GM23338 (cell line): Measurements from ENCODE around the gene IGFLR1. TPM values are rescaled to one million over a fixed set of nuclear protein-coding genes. Genes with fewer than 3 reads are reported as not detected.

Experiments
- ATAC-seq: fragments of 200-7000 bp; cut with Tn5 transposase; 3 replicates; pipeline ENCODE4 v1.9.1; 2020
- DNase-seq: peaks from one replicate; pipeline ENCODE4 v3.0.0-alpha.2; 2015; ENCODE audit warnings: low spot score
- H2AFZ ChIP-seq: fragments of 200-600 bp; sonication (generic); 2 replicates; pipeline ENCODE4 v1.8.0; 2016; ENCODE audit warnings: antibody characterized with exemption, mild to moderate bottlenecking, moderate library complexity
- H3F3A ChIP-seq: fragments of 200-600 bp; sonication (generic); replicated peaks from 2 replicates; pipeline ENCODE4 v1.8.0; 2017; ENCODE audit warnings: antibody characterized with exemption, mixed run types, low read depth
- H3K27ac ChIP-seq: fragments of 200-600 bp; sonication (generic); 2 replicates; pipeline ENCODE4 v1.6.1; 2016; ENCODE audit warnings: low read depth
- H3K27me3 ChIP-seq: fragments of 200-600 bp; sonication (generic); 2 replicates; pipeline ENCODE4 v1.8.0; 2016; ENCODE audit warnings: mild to moderate bottlenecking, mixed run types, moderate library complexity; ENCODE audit not compliant: insufficient read depth
- H3K36me3 ChIP-seq: fragments of 200-600 bp; sonication (generic); 2 replicates; pipeline ENCODE4 v1.8.0; 2016; ENCODE audit warnings: mild to moderate bottlenecking; ENCODE audit not compliant: insufficient read depth
- H3K4me1 ChIP-seq: fragments of 200-600 bp; sonication (generic); 2 replicates; pipeline ENCODE4 v1.8.0; 2016; ENCODE audit warnings: mild to moderate bottlenecking, moderate library complexity; ENCODE audit not compliant: insufficient read depth
- H3K4me2 ChIP-seq: fragments of 200-600 bp; sonication (generic); 2 replicates; pipeline ENCODE4 v1.7.1; 2017; ENCODE audit warnings: mixed run types
- H3K4me3 ChIP-seq: fragments of 200-600 bp; sonication (generic); 2 replicates; pipeline ENCODE4 v1.6.1; 2016; ENCODE audit warnings: mixed run types
- H3K79me2 ChIP-seq: fragments of 200-600 bp; sonication (generic); replicated peaks from 2 replicates; pipeline ENCODE4 v1.8.0; 2017; ENCODE audit warnings: mild to moderate bottlenecking; ENCODE audit not compliant: insufficient read depth
- H3K9me2 ChIP-seq: fragments of 200-600 bp; sonication (generic); 2 replicates; pipeline ENCODE4 v1.8.0; 2017; ENCODE audit not compliant: insufficient read depth
- H4K20me1 ChIP-seq: fragments of 200-600 bp; sonication (generic); replicated peaks from 2 replicates; pipeline ENCODE4 v1.8.0; 2017; ENCODE audit warnings: mild to moderate bottlenecking; ENCODE audit not compliant: insufficient read depth
- H3K27ac Mint-ChIP-seq: 2 replicates; pipeline ENCODE4 v1.8.0; 2020; ENCODE audit warnings: inconsistent platforms, mild to moderate bottlenecking, moderate library complexity, mixed read lengths
- H3K27me3 Mint-ChIP-seq: 3 replicates; pipeline ENCODE4 v1.8.0; 2022; ENCODE audit warnings: low read depth, mild to moderate bottlenecking, moderate library complexity, mixed read lengths, inconsistent platforms; ENCODE audit not compliant: insufficient read depth, poor library complexity
- H3K36me3 Mint-ChIP-seq: 3 replicates; pipeline ENCODE4 v1.8.0; 2021; ENCODE audit warnings: low read depth, mild to moderate bottlenecking, inconsistent platforms, moderate library complexity, mixed read lengths
- H3K4me1 Mint-ChIP-seq: 3 replicates; pipeline ENCODE4 v1.8.0; 2020; ENCODE audit warnings: mild to moderate bottlenecking, inconsistent platforms, mixed read lengths
- H3K4me3 Mint-ChIP-seq: 3 replicates; pipeline ENCODE4 v1.8.0; 2021; ENCODE audit warnings: moderate library complexity, mild to moderate bottlenecking, inconsistent platforms, mixed read lengths
- H3K9me3 Mint-ChIP-seq: 3 replicates; pipeline ENCODE4 v1.8.0; 2020; ENCODE audit warnings: moderate library complexity, mild to moderate bottlenecking, inconsistent platforms, mixed read lengths
- EZH2 ChIP-seq: fragments of 200-600 bp; sonication (generic); IDR thresholded peaks from one replicate; pipeline ENCODE4 v1.8.0; 2017; ENCODE audit warnings: antibody characterized with exemption, mild to moderate bottlenecking, low read depth; ENCODE audit not compliant: unreplicated experiment
- EZH2phosphoT487 ChIP-seq: fragments of 200-600 bp; sonication (generic); IDR thresholded peaks from one replicate; pipeline ENCODE4 v1.8.1; 2018; ENCODE audit warnings: antibody characterized with exemption; ENCODE audit not compliant: unreplicated experiment
- NANOG ChIP-seq: IDR thresholded peaks from 2 replicates; pipeline ENCODE4 v1.6.1; 2016; ENCODE audit warnings: antibody characterized with exemption, borderline replicate concordance
- ZNF114 ChIP-seq: fragments of 250-450 bp; sonication (Bioruptor Pico); IDR thresholded peaks from 2 replicates; pipeline ENCODE4 v1.5.0; 2020; ENCODE audit warnings: mild to moderate bottlenecking, moderate library complexity
- polyA plus RNA-seq: library from polyadenylated mRNA; unstranded; fragments of >200 nt; fragmentation: Nextera tagmentation; extraction: Ambion mirVana; gene quantifications from 2 replicates; pipeline ENCODE4 v1.2.1, GENCODE V29; 2016
- total RNA-seq: library from RNA; depleted of rRNA; stranded (reverse); fragments of >200 nt; shearing (Covaris generic); gene quantifications from 2 replicates; pipeline ENCODE4 v1.2.3, GENCODE V29; 2014
- TF ChIP-seq, protein P1 (sequence below): fragments of 250-450 bp; sonication (Bioruptor Pico); IDR thresholded peaks from 2 replicates; pipeline ENCODE4 v1.5.0; 2020; ENCODE audit warnings: mild to moderate bottlenecking, moderate library complexity
- TF ChIP-seq, protein P2 (sequence below), 2 experiments: fragments of 200-600 bp in 1 of 2; sonication (generic) in 1 of 2; conservative IDR thresholded peaks; 2 replicates each; pipeline versions ENCODE4 v1.5.1 to v1.6.1; 2016 to 2017; ENCODE audit warnings: antibody characterized with exemption in 2 of 2, low read depth in 2 of 2, mild to moderate bottlenecking in 2 of 2, moderate library complexity in 1 of 2

Gene IGFLR1
- total and polyA plus RNA-seq, 2 experiments from 2014 or later: 14.4 to 17.8 TPM

DNA sequence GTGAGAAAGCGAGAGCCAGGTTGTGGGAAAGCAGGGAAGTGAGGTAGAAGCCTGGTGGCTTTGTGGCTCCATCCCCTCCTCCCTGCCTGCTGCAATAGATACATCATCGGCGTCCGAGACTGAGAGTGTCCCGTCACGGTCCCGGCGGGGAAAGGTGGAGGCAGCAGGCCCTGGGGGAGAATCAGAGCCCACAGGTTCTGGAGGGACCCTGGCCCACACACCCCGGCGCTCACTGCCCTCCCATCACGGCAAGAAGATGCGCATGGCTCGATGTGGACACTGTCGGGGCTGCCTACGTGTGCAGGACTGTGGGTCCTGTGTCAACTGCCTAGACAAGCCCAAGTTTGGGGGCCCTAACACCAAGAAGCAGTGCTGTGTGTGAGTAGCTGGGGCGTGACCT is 19.4 kb downstream of the IGFLR1 start (continued):
- TF ChIP-seq, protein P1, sequence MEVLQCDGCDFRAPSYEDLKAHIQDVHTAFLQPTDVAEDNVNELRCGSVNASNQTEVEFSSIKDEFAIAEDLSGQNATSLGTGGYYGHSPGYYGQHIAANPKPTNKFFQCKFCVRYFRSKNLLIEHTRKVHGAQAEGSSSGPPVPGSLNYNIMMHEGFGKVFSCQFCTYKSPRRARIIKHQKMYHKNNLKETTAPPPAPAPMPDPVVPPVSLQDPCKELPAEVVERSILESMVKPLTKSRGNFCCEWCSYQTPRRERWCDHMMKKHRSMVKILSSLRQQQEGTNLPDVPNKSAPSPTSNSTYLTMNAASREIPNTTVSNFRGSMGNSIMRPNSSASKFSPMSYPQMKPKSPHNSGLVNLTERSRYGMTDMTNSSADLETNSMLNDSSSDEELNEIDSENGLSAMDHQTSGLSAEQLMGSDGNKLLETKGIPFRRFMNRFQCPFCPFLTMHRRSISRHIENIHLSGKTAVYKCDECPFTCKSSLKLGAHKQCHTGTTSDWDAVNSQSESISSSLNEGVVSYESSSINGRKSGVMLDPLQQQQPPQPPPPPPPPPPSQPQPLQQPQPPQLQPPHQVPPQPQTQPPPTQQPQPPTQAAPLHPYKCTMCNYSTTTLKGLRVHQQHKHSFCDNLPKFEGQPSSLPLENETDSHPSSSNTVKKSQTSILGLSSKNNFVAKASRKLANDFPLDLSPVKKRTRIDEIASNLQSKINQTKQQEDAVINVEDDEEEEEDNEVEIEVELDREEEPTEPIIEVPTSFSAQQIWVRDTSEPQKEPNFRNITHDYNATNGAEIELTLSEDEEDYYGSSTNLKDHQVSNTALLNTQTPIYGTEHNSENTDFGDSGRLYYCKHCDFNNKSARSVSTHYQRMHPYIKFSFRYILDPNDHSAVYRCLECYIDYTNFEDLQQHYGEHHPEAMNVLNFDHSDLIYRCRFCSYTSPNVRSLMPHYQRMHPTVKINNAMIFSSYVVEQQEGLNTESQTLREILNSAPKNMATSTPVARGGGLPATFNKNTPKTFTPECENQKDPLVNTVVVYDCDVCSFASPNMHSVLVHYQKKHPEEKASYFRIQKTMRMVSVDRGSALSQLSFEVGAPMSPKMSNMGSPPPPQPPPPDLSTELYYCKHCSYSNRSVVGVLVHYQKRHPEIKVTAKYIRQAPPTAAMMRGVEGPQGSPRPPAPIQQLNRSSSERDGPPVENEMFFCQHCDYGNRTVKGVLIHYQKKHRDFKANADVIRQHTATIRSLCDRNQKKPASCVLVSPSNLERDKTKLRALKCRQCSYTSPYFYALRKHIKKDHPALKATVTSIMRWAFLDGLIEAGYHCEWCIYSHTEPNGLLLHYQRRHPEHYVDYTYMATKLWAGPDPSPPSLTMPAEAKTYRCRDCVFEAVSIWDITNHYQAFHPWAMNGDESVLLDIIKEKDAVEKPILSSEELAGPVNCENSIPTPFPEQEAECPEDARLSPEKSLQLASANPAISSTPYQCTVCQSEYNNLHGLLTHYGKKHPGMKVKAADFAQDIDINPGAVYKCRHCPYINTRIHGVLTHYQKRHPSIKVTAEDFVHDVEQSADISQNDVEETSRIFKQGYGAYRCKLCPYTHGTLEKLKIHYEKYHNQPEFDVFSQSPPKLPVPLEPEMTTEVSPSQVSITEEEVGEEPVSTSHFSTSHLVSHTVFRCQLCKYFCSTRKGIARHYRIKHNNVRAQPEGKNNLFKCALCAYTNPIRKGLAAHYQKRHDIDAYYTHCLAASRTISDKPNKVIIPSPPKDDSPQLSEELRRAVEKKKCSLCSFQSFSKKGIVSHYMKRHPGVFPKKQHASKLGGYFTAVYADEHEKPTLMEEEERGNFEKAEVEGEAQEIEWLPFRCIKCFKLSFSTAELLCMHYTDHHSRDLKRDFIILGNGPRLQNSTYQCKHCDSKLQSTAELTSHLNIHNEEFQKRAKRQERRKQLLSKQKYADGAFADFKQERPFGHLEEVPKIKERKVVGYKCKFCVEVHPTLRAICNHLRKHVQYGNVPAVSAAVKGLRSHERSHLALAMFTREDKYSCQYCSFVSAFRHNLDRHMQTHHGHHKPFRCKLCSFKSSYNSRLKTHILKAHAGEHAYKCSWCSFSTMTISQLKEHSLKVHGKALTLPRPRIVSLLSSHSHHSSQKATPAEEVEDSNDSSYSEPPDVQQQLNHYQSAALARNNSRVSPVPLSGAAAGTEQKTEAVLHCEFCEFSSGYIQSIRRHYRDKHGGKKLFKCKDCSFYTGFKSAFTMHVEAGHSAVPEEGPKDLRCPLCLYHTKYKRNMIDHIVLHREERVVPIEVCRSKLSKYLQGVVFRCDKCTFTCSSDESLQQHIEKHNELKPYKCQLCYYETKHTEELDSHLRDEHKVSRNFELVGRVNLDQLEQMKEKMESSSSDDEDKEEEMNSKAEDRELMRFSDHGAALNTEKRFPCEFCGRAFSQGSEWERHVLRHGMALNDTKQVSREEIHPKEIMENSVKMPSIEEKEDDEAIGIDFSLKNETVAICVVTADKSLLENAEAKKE (CRISPR knock-in tag): no peak
- TF ChIP-seq NANOG (no peak), ZNF114 (CRISPR knock-in tag) (no peak)

DNA sequence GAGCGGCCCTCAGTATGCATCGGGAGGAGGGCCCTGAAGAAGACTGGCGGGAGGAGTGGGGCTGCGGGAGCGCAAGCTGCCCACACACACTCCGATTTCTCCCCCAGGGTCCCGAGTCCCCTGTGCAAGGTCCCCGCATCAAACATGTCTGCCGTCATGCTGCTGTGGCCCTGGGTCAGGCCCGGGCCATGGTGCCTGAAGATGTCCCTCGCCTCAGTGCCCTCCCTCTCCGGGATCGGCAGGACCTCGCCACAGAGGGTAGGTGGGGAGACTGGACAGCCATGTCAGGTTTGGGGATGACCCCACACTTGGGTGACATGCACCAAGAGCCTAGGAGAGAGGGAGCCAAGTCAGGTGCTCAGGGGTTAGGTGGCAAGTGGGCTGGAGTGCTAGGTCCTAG is 19.8 kb downstream of the IGFLR1 start:
- peaks cover 64% of the 10 kb centered on the region for H3K36me3 Mint-ChIP-seq
- H2AFZ ChIP-seq: no peak overlapping the region
- peaks cover 9% of the 10 kb centered on the region for H3K4me1 ChIP-seq
- no peak overlapping the region for H3K4me3 Mint-ChIP-seq
- H3K36me3 ChIP-seq: peaks cover 23% of the 10 kb centered on the region; the same call in 1 of the 2 replicates
- H4K20me1 ChIP-seq: peaks cover 11% of the 10 kb centered on the region
- H3K27ac ChIP-seq: no peak overlapping the region
- peaks cover 21% of the 10 kb centered on the region for H3K79me2 ChIP-seq
- H3K4me2 ChIP-seq: no peak overlapping the region
- no peaks in the 10 kb centered on the region for H3K27me3 ChIP-seq
- H3K4me3 ChIP-seq: no peak overlapping the region
- H3F3A ChIP-seq: no peaks in the 10 kb centered on the region
- H3K27ac Mint-ChIP-seq: no peak overlapping the region
- DNase-seq: no peak
- no peaks in the 10 kb centered on the region; the same call in 2 of the 3 replicates for H3K9me3 Mint-ChIP-seq
- H3K4me1 Mint-ChIP-seq: peaks cover 9% of the 10 kb centered on the region
- ATAC-seq: no peak
- peaks cover 20% of the 10 kb centered on the region for H3K27me3 Mint-ChIP-seq
- no peaks in the 10 kb centered on the region for H3K9me2 ChIP-seq
- no peak for TF ChIP-seq EZH2phosphoT487
- no peak for TF ChIP-seq NANOG
- TF ChIP-seq EZH2: no peak
- TF ChIP-seq, protein P1 (CRISPR knock-in tag): no peak
- TF ChIP-seq ZNF114 (CRISPR knock-in tag): no peak
- TF ChIP-seq, protein P2, sequence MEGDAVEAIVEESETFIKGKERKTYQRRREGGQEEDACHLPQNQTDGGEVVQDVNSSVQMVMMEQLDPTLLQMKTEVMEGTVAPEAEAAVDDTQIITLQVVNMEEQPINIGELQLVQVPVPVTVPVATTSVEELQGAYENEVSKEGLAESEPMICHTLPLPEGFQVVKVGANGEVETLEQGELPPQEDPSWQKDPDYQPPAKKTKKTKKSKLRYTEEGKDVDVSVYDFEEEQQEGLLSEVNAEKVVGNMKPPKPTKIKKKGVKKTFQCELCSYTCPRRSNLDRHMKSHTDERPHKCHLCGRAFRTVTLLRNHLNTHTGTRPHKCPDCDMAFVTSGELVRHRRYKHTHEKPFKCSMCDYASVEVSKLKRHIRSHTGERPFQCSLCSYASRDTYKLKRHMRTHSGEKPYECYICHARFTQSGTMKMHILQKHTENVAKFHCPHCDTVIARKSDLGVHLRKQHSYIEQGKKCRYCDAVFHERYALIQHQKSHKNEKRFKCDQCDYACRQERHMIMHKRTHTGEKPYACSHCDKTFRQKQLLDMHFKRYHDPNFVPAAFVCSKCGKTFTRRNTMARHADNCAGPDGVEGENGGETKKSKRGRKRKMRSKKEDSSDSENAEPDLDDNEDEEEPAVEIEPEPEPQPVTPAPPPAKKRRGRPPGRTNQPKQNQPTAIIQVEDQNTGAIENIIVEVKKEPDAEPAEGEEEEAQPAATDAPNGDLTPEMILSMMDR (conservative IDR thresholded peaks at IDR 0.05; ENCODE audit: low read depth in 2 of 2): no peak
